Measurements from ENCODE around the gene XPO4. TPM values are rescaled to one million over a fixed set of nuclear protein-coding genes. Genes with fewer than 3 reads are reported as not detected.

Gene XPO4
- total and polyA plus RNA-seq, 2 of the 8 experiments (the other 6 are each of a cell fraction or from before 2014, with no cell fraction given): 11.9 to 33.3 TPM

GRCh38 chr13:20799726-20800416 lies 102.7 kb downstream of the XPO4 start:
- no peak overlapping the region for H4K91ac ChIP-seq (replicated peaks; ENCODE audit: insufficient read length, low read length)
- no peak overlapping the region for H3K27ac ChIP-seq (ENCODE audit: low read depth, low read length)
- no peak overlapping the region for H2BK120ac ChIP-seq (replicated peaks; ENCODE audit: low read depth, low read length)
- FAIRE-seq: no peak
- no peaks in the 10 kb centered on the region for H3K27me3 ChIP-seq (replicated peaks in 1 of 4; ENCODE audit: control insufficient read depth in 3 of 4, extremely low read depth in 1 of 4, insufficient read depth in 3 of 4, low read length in 3 of 4)
- no peaks in the 10 kb centered on the region for H3K23me2 ChIP-seq (ENCODE audit: low read depth, low read length)
- H2BK5ac ChIP-seq (ENCODE audit: low read depth, low read length): no peak overlapping the region
- H2BK15ac ChIP-seq (ENCODE audit: low read length): no peak overlapping the region
- H3K9me3 ChIP-seq (ENCODE audit: insufficient read depth in 2 of 2, low read depth in 1 of 2, low read length in 1 of 2): no peaks in the 10 kb centered on the region
- H3K79me1 ChIP-seq (ENCODE audit: low read depth, low read length): no peaks in the 10 kb centered on the region
- ChIA-PET POLR2A (ENCODE audit: partially characterized antibody) (no interaction called here), CTCF (ENCODE audit: partially characterized antibody) (interaction anchor here (0.5 kb wide), 1 partner anchor 678 kb away, joined by 3 read pairs; no protein-coding TSS in a partner anchor)
- H3K4ac ChIP-seq (replicated peaks; ENCODE audit: insufficient read length, low read depth, low read length): no peak overlapping the region
- no peak overlapping the region for H4K8ac ChIP-seq (ENCODE audit: extremely low read depth, insufficient read depth, low read length)
- H2AK5ac ChIP-seq (ENCODE audit: low read depth, low read length): no peak overlapping the region
- no peak overlapping the region for H2AFZ ChIP-seq (ENCODE audit: low read length)
- no peak overlapping the region for H4K5ac ChIP-seq (ENCODE audit: insufficient read length, low read depth, low read length)
- 89% methylated on average over 6 of the region's 6 CpGs; no CpG with 5 or more reads in 1 of the 2 experiments for WGBS, 2 experiments (ENCODE audit: extremely low coverage in 1 of 2, insufficient coverage in 1 of 2, insufficient read length in 1 of 2, insufficient replicate concordance in 2 of 2, low coverage in 1 of 2, low lambda C conversion rate in 2 of 2, missing lambda C conversion rate in 1 of 2)
- no peaks in the 10 kb centered on the region for H4K20me1 ChIP-seq (replicated peaks in 1 of 2; ENCODE audit: control insufficient read depth in 1 of 2, insufficient read depth in 2 of 2, low read length in 2 of 2)
- H3K4me3 ChIP-seq (ENCODE audit: extremely low read depth in 1 of 4, insufficient read depth in 2 of 4, low read depth in 3 of 4, low read length in 4 of 4): no peak overlapping the region
- H3K4me2 ChIP-seq (ENCODE audit: insufficient read depth in 1 of 2, low read depth in 2 of 2, low read length in 2 of 2): no peak overlapping the region
- H3K18ac ChIP-seq (ENCODE audit: extremely low read depth, low read length): no peak overlapping the region
- no peak overlapping the region for H3K23ac ChIP-seq (ENCODE audit: insufficient read length)
- H3K4me1 ChIP-seq (replicated peaks in 1 of 4; ENCODE audit: control insufficient read depth in 3 of 4, insufficient read depth in 4 of 4, low read length in 3 of 4): no peaks in the 10 kb centered on the region
- no peaks in the 10 kb centered on the region for H3K79me2 ChIP-seq (ENCODE audit: control insufficient read depth in 1 of 2, insufficient read depth in 2 of 2, low read length in 2 of 2)
- H3K36me3 ChIP-seq (ENCODE audit: control insufficient read depth in 2 of 4, insufficient read depth in 4 of 4, low read length in 3 of 4): peaks cover 2 to 39% (median 18%) of the 10 kb centered on the region in 4 experiments; a peak in 6 of 8 replicates
- H3K14ac ChIP-seq (ENCODE audit: insufficient read length): no peak overlapping the region
- H3K9ac ChIP-seq (replicated peaks in 1 of 4; ENCODE audit: extremely low read depth in 1 of 4, low read depth in 3 of 4, low read length in 3 of 4): no peak overlapping the region
- H2BK12ac ChIP-seq (ENCODE audit: low read depth, low read length): no peak overlapping the region
- DNase-seq (ENCODE audit: low read depth in 1 of 2, low spot score in 2 of 2): no peak
- H3K56ac ChIP-seq (replicated peaks; ENCODE audit: insufficient read length, low read depth, low read length): no peak overlapping the region
- H2BK20ac ChIP-seq (ENCODE audit: low read length): no peak overlapping the region
- TF ChIP-seq POLR2AphosphoS5 (IDR thresholded peaks at IDR 0.05; ENCODE audit: low read depth, low read length) (no peak), CEBPB (IDR thresholded peaks at IDR 0.05; ENCODE audit: low read depth, low read length) (no peak), RBBP5 (IDR thresholded peaks at IDR 0.05; ENCODE audit: borderline replicate concordance, low read depth, low read length) (no peak), SIN3A (conservative IDR thresholded peaks at IDR 0.05 in 1 of 2, IDR thresholded peaks at IDR 0.05 in 1 of 2; ENCODE audit: low read depth in 1 of 2, low read length in 2 of 2) (no peak)
